MM.1S (cell line): ENCODE results near the gene CPT1C.
A peak's percentile ranks its signal among the peaks of the same experiment; 100 is the strongest.

Experiments used
- DNase-seq: peaks from one replicate; pipeline ENCODE4 v3.0.0-alpha.2; 2015
- H2AFZ ChIP-seq: fragments of 300-600 bp; sonication (generic); 2 replicates; pipeline ENCODE4 v1.6.0; 2016; ENCODE audit warnings: antibody characterized with exemption, low read length
- H3F3A ChIP-seq: fragments of 300-600 bp; sonication (generic); 2 replicates; pipeline ENCODE4 v1.6.1; 2016; ENCODE audit warnings: mild to moderate bottlenecking, antibody characterized with exemption, low read length, moderate library complexity, mixed read lengths; ENCODE audit not compliant: insufficient read depth
- H3K27ac ChIP-seq: fragments of 300-600 bp; sonication (generic); 2 replicates; pipeline ENCODE4 v1.5.1; 2016; ENCODE audit warnings: mild to moderate bottlenecking, low read length
- H3K27me3 ChIP-seq: fragments of 300-600 bp; sonication (generic); replicated peaks from 2 replicates; pipeline ENCODE4 v1.6.0; 2016; ENCODE audit warnings: low read length; ENCODE audit not compliant: insufficient read depth
- H3K36me3 ChIP-seq: fragments of 300-600 bp; sonication (generic); replicated peaks from 2 replicates; pipeline ENCODE4 v1.6.1; 2016; ENCODE audit warnings: mild to moderate bottlenecking, low read length, mixed read lengths; ENCODE audit not compliant: insufficient read depth
- H3K4me1 ChIP-seq: fragments of 300-600 bp; sonication (generic); 2 replicates; pipeline ENCODE4 v1.6.1; 2016; ENCODE audit warnings: low read length, mixed read lengths
- H3K4me2 ChIP-seq: fragments of 300-600 bp; sonication (generic); 2 replicates; pipeline ENCODE4 v1.6.0; 2016; ENCODE audit warnings: low read depth, low read length
- H3K4me3 ChIP-seq: fragments of 300-600 bp; sonication (generic); 2 replicates; pipeline ENCODE4 v1.5.1; 2016; ENCODE audit warnings: low read length, mixed read lengths
- H3K79me2 ChIP-seq: fragments of 300-600 bp; sonication (generic); 2 replicates; pipeline ENCODE4 v1.6.1; 2016; ENCODE audit warnings: mixed run types, low read length, mixed read lengths
- H3K9ac ChIP-seq: fragments of 300-600 bp; sonication (generic); 2 replicates; pipeline ENCODE4 v1.6.1; 2016; ENCODE audit warnings: low read length, mixed read lengths
- H3K9me2 ChIP-seq: fragments of 300-600 bp; sonication (generic); replicated peaks from 2 replicates; pipeline ENCODE4 v1.6.1; 2016; ENCODE audit warnings: mild to moderate bottlenecking, low read length, mixed read lengths; ENCODE audit not compliant: insufficient read depth
- H3K9me3 ChIP-seq: fragments of 300-600 bp; sonication (generic); replicated peaks from 2 replicates; pipeline ENCODE4 v1.6.1; 2016; ENCODE audit warnings: mild to moderate bottlenecking, low read length, mixed read lengths; ENCODE audit not compliant: insufficient read depth
- H4K20me1 ChIP-seq: fragments of 300-600 bp; sonication (generic); 2 replicates; pipeline ENCODE4 v1.6.1; 2016; ENCODE audit warnings: mild to moderate bottlenecking, low read length, moderate library complexity, mixed read lengths; ENCODE audit not compliant: insufficient read depth
- EZH2 ChIP-seq: fragments of 300-600 bp; sonication (generic); optimal IDR thresholded peaks from 2 replicates; pipeline ENCODE3; 2017; ENCODE audit warnings: low read depth, mild to moderate bottlenecking, antibody characterized with exemption, low read length, mixed read lengths
- EZH2phosphoT487 ChIP-seq: fragments of 300-600 bp; sonication (generic); IDR thresholded peaks from 2 replicates; pipeline ENCODE4 v1.6.1; 2018; ENCODE audit warnings: antibody characterized with exemption, low read length
- TF ChIP-seq, protein P1 (sequence below): fragments of 300-600 bp; sonication (generic); IDR thresholded peaks from 2 replicates; pipeline ENCODE4 v1.5.1; 2016; ENCODE audit warnings: antibody characterized with exemption, low read length, mixed read lengths

CPT1C gene

DNA sequence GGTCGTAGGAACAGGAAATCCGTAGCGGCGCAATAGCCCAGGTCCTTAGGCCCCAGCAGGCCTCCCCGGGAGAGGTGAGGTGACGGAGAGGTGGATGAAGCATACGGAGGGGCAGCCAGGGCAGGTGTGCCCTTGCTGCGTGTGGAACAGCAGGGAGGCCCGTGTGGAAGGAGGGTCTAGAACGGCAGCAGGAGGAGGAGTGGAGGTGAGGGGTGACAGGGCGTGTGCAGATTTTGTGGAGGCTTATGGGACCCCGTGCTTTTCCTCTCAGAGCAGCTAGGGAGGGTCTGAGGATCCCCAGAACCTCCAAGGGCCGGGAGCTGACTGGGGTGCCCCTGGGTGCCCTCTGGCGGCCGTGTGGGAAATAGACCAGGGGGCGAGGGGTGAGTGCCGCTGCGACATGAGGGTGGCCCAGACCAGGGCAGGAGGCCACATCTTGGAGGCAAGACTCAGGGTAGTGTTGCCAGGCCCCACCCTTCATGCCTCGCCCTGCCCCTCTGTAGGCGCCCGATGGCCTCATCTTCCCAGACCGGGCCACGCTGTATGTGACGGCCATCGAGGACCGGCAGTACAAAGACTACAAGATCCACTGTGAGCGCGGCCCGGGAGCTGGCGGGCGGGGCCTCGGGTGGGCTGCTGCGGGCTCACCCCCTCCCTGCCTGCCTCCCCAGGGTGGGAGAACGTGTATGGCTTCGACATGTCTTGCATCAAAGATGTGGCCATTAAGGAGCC lies 6.5 kb upstream of the CPT1C start:
- H3K79me2 ChIP-seq, result peaks cover 35% of the 10 kb centered on the region
- peaks cover 12% of the 10 kb centered on the region for H3K4me1 ChIP-seq
- H3K9ac ChIP-seq, result no peak overlapping the region
- no peaks in the 10 kb centered on the region for H3K9me3 ChIP-seq
- peaks cover 4% of the 10 kb centered on the region; the same call in 1 of the 2 replicates for H4K20me1 ChIP-seq
- no peak overlapping the region for H2AFZ ChIP-seq
- H3F3A ChIP-seq, result peaks cover 18% of the 10 kb centered on the region
- H3K27ac ChIP-seq, result no peak overlapping the region
- H3K9me2 ChIP-seq, result no peaks in the 10 kb centered on the region
- H3K36me3 ChIP-seq, result peaks cover 6% of the 10 kb centered on the region
- TF ChIP-seq, protein P1, sequence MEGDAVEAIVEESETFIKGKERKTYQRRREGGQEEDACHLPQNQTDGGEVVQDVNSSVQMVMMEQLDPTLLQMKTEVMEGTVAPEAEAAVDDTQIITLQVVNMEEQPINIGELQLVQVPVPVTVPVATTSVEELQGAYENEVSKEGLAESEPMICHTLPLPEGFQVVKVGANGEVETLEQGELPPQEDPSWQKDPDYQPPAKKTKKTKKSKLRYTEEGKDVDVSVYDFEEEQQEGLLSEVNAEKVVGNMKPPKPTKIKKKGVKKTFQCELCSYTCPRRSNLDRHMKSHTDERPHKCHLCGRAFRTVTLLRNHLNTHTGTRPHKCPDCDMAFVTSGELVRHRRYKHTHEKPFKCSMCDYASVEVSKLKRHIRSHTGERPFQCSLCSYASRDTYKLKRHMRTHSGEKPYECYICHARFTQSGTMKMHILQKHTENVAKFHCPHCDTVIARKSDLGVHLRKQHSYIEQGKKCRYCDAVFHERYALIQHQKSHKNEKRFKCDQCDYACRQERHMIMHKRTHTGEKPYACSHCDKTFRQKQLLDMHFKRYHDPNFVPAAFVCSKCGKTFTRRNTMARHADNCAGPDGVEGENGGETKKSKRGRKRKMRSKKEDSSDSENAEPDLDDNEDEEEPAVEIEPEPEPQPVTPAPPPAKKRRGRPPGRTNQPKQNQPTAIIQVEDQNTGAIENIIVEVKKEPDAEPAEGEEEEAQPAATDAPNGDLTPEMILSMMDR, result peak; percentile 48
- TF ChIP-seq EZH2phosphoT487, result no peak
- H3K27me3 ChIP-seq, result no peaks in the 10 kb centered on the region
- no peak overlapping the region for H3K4me2 ChIP-seq
- no peak for DNase-seq
- H3K4me3 ChIP-seq, result no peak overlapping the region

DNA sequence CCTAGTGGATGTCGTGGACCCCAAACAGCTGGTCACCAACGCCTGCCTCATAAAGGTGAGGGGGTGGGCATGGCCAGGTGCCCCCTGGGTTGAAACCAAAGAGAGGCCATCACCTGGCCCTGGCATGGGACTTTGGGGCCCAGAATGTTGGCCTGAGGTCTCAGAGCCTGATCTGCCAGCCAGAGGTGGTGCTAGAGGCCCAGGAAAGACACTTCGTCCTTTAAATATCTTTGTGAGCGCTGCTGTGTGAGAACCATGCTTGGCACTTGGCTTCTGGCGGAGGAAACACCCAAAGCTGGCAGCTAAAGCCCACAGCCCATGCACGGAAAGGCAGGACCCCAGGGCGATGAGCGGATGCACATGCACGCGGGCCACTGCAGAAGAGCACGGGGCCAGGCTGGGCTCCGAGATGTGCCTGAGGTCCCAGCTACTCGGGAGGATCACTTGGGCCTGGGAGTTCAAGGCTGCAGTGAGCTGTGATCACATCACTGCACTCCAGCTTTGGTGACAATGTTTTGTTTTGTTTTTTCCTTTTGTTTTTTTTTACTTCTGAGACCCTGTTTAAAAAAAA lies 5.8 kb upstream of the CPT1C start:
- H4K20me1 ChIP-seq, result peaks cover 4% of the 10 kb centered on the region; the same call in 1 of the 2 replicates
- peaks cover 28% of the 10 kb centered on the region for H3K79me2 ChIP-seq
- no peaks in the 10 kb centered on the region for H3K9me2 ChIP-seq
- no peak for DNase-seq
- no peak overlapping the region for H3K27ac ChIP-seq
- no peak overlapping the region for H2AFZ ChIP-seq
- H3K36me3 ChIP-seq, result peaks cover 6% of the 10 kb centered on the region
- peaks cover 6% of the 10 kb centered on the region for H3K4me1 ChIP-seq
- TF ChIP-seq, protein P1, result no peak
- TF ChIP-seq EZH2 (no peak), EZH2phosphoT487 (no peak)
- H3K4me3 ChIP-seq, result no peak overlapping the region
- no peaks in the 10 kb centered on the region for H3K9me3 ChIP-seq
- H3K4me2 ChIP-seq, result no peak overlapping the region
- no peak overlapping the region for H3K9ac ChIP-seq
- no peaks in the 10 kb centered on the region for H3K27me3 ChIP-seq
- peaks cover 16% of the 10 kb centered on the region for H3F3A ChIP-seq

DNA sequence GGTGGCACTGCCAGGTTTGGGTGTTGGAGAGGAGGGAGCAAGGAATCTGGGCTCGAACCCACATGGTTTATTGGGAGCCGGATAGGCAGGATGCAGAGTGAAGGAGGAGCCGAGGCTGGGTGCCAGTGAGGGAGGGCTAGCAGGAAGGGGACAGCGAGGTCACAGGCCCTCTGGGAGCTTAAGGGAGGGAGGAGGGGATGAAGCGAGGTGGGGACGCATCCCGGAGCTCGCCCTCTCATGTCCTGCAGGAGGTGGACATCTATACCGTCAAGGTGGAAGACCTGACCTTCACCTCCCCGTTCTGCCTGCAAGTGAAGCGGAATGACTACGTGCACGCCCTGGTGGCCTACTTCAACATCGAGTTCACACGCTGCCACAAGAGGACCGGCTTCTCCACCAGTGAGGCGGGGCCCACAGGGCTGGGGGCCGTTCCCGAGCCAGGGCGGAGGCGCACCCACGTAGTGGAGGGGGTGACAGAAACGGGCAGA lies 5.0 kb upstream of the CPT1C start:
- peaks cover 6% of the 10 kb centered on the region for H3K36me3 ChIP-seq
- no peaks in the 10 kb centered on the region for H3K4me1 ChIP-seq
- H3F3A ChIP-seq, result peaks cover 10% of the 10 kb centered on the region
- peaks cover 5% of the 10 kb centered on the region; the same call in 1 of the 2 replicates for H3K27me3 ChIP-seq
- H3K4me3 ChIP-seq, result no peak overlapping the region
- H3K27ac ChIP-seq, result no peak overlapping the region
- no peak for TF ChIP-seq EZH2phosphoT487
- TF ChIP-seq, protein P1, result no peak
- H3K9ac ChIP-seq, result no peak overlapping the region
- H3K9me3 ChIP-seq, result no peaks in the 10 kb centered on the region
- H3K79me2 ChIP-seq, result peaks cover 20% of the 10 kb centered on the region
- no peak overlapping the region for H3K4me2 ChIP-seq
- no peak overlapping the region for H2AFZ ChIP-seq
- DNase-seq, result no peak
- no peaks in the 10 kb centered on the region for H3K9me2 ChIP-seq
- H4K20me1 ChIP-seq, result peaks cover 3% of the 10 kb centered on the region; the same call in 1 of the 2 replicates
